Measurements from ENCODE around the gene SLC44A1. TPM values are rescaled to one million over a fixed set of nuclear protein-coding genes. Genes with fewer than 3 reads are reported as not detected.
A peak's percentile ranks its signal among the peaks of the same experiment; 100 is the strongest.

SLC44A1 gene
- polyA plus RNA-seq, 2 of the 4 experiments (the other 2 are of a cell fraction) = 19.6 to 27.2 TPM

- no peak for TF ChIP-seq ATOH8 (CRISPR knock-in tag; IDR thresholded peaks at IDR 0.05; ENCODE audit: low read depth)
- TF ChIP-seq RAD21 (conservative IDR thresholded peaks at IDR 0.05 in 1 of 2, IDR thresholded peaks at IDR 0.05 in 1 of 2) = no peak
- TF ChIP-seq ZNF302 (CRISPR knock-in tag; IDR thresholded peaks at IDR 0.05) = no peak
- TF ChIP-seq FOSL2 (IDR thresholded peaks at IDR 0.05) = no peak
- no peak for TF ChIP-seq FOSL2 (CRISPR knock-in tag; IDR thresholded peaks at IDR 0.05)
- TF ChIP-seq ZC3H11A (IDR thresholded peaks at IDR 0.05) = no peak
These were observed 1.9 kb upstream of the SLC44A1 start (continued) for GRCh38 chr9:105242557-105242956.

GRCh38 chr9:105243015-105243686 lies 1.3 kb upstream of the SLC44A1 start:
- POLR2A ChIA-PET = interaction anchor here (0.7 kb wide), 1 partner anchor 51 kb away, joined by 4 read pairs; no protein-coding TSS in a partner anchor
- H3K27ac ChIP-seq = no peak overlapping the region; a peak in 2 of 6 replicates
- DNase-seq (ENCODE audit: low read depth in 1 of 2, low spot score in 1 of 2) (no peak), ATAC-seq (no peak), FAIRE-seq (no peak)
- TF ChIP-seq NR3C1 (IDR thresholded peaks at IDR 0.05) (no peak), HDAC2 (IDR thresholded peaks at IDR 0.05) (no peak), SMC3 (IDR thresholded peaks at IDR 0.05) (no peak), PBX3 (IDR thresholded peaks at IDR 0.05) (no peak), MAX (IDR thresholded peaks at IDR 0.05) (no peak), ZSCAN20 (CRISPR knock-in tag; IDR thresholded peaks at IDR 0.05) (no peak), SREBF2 (IDR thresholded peaks at IDR 0.05) (no peak), KDM5A (IDR thresholded peaks at IDR 0.05) (no peak), RCOR1 (IDR thresholded peaks at IDR 0.05; ENCODE audit: low read depth, low read length) (no peak), POLR2A (IDR thresholded peaks at IDR 0.05; ENCODE audit: low read length) (no peak), RNF2 (IDR thresholded peaks at IDR 0.05; ENCODE audit: borderline replicate concordance, low read depth) (no peak), HOXB13 (CRISPR knock-in tag; IDR thresholded peaks at IDR 0.05; ENCODE audit: low read depth) (no peak), TP53 (CRISPR knock-in tag; IDR thresholded peaks at IDR 0.05) (no peak), FOXS1 (CRISPR knock-in tag; IDR thresholded peaks at IDR 0.05) (no peak), GATA3 (IDR thresholded peaks at IDR 0.05; ENCODE audit: borderline replicate concordance) (no peak), HOXB5 (CRISPR knock-in tag; IDR thresholded peaks at IDR 0.05) (no peak)
- TF ChIP-seq, protein P1, sequence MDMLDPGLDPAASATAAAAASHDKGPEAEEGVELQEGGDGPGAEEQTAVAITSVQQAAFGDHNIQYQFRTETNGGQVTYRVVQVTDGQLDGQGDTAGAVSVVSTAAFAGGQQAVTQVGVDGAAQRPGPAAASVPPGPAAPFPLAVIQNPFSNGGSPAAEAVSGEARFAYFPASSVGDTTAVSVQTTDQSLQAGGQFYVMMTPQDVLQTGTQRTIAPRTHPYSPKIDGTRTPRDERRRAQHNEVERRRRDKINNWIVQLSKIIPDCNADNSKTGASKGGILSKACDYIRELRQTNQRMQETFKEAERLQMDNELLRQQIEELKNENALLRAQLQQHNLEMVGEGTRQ (IDR thresholded peaks at IDR 0.05) = no peak
- H3K9me3 ChIP-seq = no peaks in the 10 kb centered on the region
- H3K4me2 ChIP-seq = peak overlapping the region; percentile 74; the same call in 2 of the 3 replicates
- WGBS (ENCODE audit: missing lambda C conversion rate) = 81% methylated on average over 5 of the region's 5 CpGs
- CTCF ChIA-PET = interaction anchor here (1.4 to 5.5 kb wide), 4 partner anchors 55 to 171 kb away, joined by 3 to 45 read pairs (median 16); no protein-coding TSS in a partner anchor
- H3K4me3 ChIP-seq = no peak overlapping the region
- peaks cover 31% of the 10 kb centered on the region for H3K4me1 ChIP-seq

DNA sequence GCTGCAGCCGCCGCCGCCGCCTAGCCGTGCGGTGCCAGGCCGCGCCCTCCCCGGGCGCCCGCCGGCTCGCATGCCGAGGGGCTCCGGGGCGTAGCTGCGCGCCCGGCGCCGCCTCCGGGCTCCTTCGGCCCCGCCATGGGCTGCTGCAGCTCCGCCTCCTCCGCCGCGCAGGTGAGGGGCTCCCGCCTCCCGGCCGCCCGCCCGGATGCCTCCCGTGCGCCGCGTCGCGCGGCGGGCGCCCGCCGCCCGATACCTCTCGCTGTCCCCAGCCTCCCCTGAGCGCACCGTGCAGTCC lies 230 bp downstream of the SLC44A1 start:
- Histone ChIP-seq H3K27ac (peak overlapping the region; percentile 93 to 95), H3K4me3 (peak overlapping the region; percentile 97), H3K9me3 (no peaks in the 10 kb centered on the region), H3K4me1 (peaks cover 35% of the 10 kb centered on the region), H3K4me2 (peak overlapping the region; percentile 74)
- POLR2A ChIA-PET = interaction anchor here (0.6 to 2.4 kb wide), 22 partner anchors 10 to 323 kb away, joined by 3 to 20 read pairs (median 4); partner anchors contain the start of gene ABCA1
- no peak for FAIRE-seq
- WGBS (ENCODE audit: missing lambda C conversion rate) = 0% methylated on average over 1 of the region's 48 CpGs
- DNase-seq (ENCODE audit: low read depth in 1 of 2, low spot score in 1 of 2) = peak in 1 of 2 experiments; percentile 33
- TF ChIP-seq, protein P2, sequence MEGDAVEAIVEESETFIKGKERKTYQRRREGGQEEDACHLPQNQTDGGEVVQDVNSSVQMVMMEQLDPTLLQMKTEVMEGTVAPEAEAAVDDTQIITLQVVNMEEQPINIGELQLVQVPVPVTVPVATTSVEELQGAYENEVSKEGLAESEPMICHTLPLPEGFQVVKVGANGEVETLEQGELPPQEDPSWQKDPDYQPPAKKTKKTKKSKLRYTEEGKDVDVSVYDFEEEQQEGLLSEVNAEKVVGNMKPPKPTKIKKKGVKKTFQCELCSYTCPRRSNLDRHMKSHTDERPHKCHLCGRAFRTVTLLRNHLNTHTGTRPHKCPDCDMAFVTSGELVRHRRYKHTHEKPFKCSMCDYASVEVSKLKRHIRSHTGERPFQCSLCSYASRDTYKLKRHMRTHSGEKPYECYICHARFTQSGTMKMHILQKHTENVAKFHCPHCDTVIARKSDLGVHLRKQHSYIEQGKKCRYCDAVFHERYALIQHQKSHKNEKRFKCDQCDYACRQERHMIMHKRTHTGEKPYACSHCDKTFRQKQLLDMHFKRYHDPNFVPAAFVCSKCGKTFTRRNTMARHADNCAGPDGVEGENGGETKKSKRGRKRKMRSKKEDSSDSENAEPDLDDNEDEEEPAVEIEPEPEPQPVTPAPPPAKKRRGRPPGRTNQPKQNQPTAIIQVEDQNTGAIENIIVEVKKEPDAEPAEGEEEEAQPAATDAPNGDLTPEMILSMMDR (IDR thresholded peaks at IDR 0.05) = peak; percentile 30
- TF ChIP-seq KDM5A (IDR thresholded peaks at IDR 0.05) (no peak), NR3C1 (IDR thresholded peaks at IDR 0.05) (no peak), BHLHE40 (IDR thresholded peaks at IDR 0.05; ENCODE audit: low read depth, low read length) (no peak), PBX3 (IDR thresholded peaks at IDR 0.05) (no peak), FOXS1 (CRISPR knock-in tag; IDR thresholded peaks at IDR 0.05) (no peak)
- ATAC-seq = peak in 1 of 2 experiments; percentile 75; a peak in 4 of 6 replicates
- CTCF ChIA-PET = interaction anchor here (0.5 to 5.5 kb wide), 19 partner anchors 12 to 381 kb away, joined by 3 to 45 read pairs (median 4); partner anchors contain the start of gene ABCA1
